Sigmoid colon (tissue), 7 donors: ENCODE measurements around the gene NANOG. TPM values are rescaled to one million over a fixed set of nuclear protein-coding genes. Genes with fewer than 3 reads are reported as not detected.
"Not testable (repeated sequence)": the region's sequence is repeated elsewhere in the genome, so short reads cannot be mapped to it uniquely, and the experiment has no call there.

Source experiments
- DNase-seq: peaks from one replicate; pipeline ENCODE4 v3.0.0-alpha.2; 2019
- H3K27ac ChIP-seq, 4 donors: fragments of 200-600 bp; sonication (generic); one replicate each; pipeline ENCODE4 v1.5.1; 2016 to 2019; ENCODE audit warnings: mild to moderate bottlenecking in 1 of 4
- H3K27me3 ChIP-seq, 3 donors: fragments of 200-600 bp; sonication (generic); one replicate each; pipeline ENCODE4 v1.5.1; 2019; ENCODE audit warnings: mild to moderate bottlenecking in 1 of 3
- H3K36me3 ChIP-seq, 4 donors: fragments of 200-600 bp; sonication (generic); one replicate each; pipeline ENCODE4 v1.5.1; 2016 to 2019
- H3K4me1 ChIP-seq, 4 donors: fragments of 200-600 bp; sonication (generic); one replicate each; pipeline ENCODE4 v1.5.1; 2017 to 2019
- H3K4me3 ChIP-seq, 4 donors: fragments of 200-600 bp; sonication (generic); one replicate each; pipeline ENCODE4 v1.5.1; 2017 to 2019; ENCODE audit warnings: mild to moderate bottlenecking in 2 of 4, moderate library complexity in 1 of 4
- H3K9me3 ChIP-seq, 4 donors: fragments of 200-600 bp in 3 of 4; sonication (generic) in 3 of 4; one replicate each; pipeline versions ENCODE4 v1.5.1 to v1.6.1; 2013 to 2019
- EP300 ChIP-seq, 4 donors: sonication (generic); formaldehyde crosslinking; IDR thresholded peaks; one replicate each; pipeline ENCODE4 v1.6.1; 2017; ENCODE audit warnings: antibody characterized with exemption in 4 of 4
- POLR2A ChIP-seq, 2 donors: fragments of 450-650 bp; IDR thresholded peaks; one replicate each; pipeline ENCODE4 v1.6.1; 2016; ENCODE audit warnings: antibody characterized with exemption in 2 of 2, mild to moderate bottlenecking in 2 of 2, moderate library complexity in 2 of 2
- POLR2AphosphoS5 ChIP-seq, 4 donors: sonication (generic); formaldehyde crosslinking; IDR thresholded peaks; one replicate each; pipeline ENCODE4 v1.6.1; 2017; ENCODE audit warnings: antibody characterized with exemption in 4 of 4
- WGBS, 2 donors: extraction: QIAGEN DNeasy Blood & Tissue Kit; methylation state at CpG; one replicate each; pipeline ENCODE4 v1.1.7; 2013; 5-methylcytosine and 5-hydroxymethylcytosine counted together
- intact Hi-C: fragments of 100-400 bp; cut with DNase I; formaldehyde crosslinking; loops from one replicate; pipeline ENCODE4 v1.15.1; 2023
- polyA plus RNA-seq, 3 donors: library from polyadenylated mRNA; stranded (reverse); fragments of 200-250 nt; gene quantifications; one replicate each; pipeline ENCODE4 v1.2.3, GENCODE V29; 2013
- total RNA-seq, 4 donors: library from RNA; depleted of rRNA; stranded (reverse); fragments of >200 nt; gene quantifications; one replicate each; pipeline ENCODE4 v1.1.0, GENCODE V29; 2016
- TF ChIP-seq, protein P1 (sequence below), 4 experiments: fragments of 450-650 bp in 3 of 4; fragments of 200-600 bp in 1 of 4; IDR thresholded peaks; one replicate each; pipeline ENCODE4 v1.5.1; 2016 to 2019; ENCODE audit warnings: antibody characterized with exemption in 4 of 4, mild to moderate bottlenecking in 3 of 4, moderate library complexity in 2 of 4
- donor health status: healthy with polysubstance abuse.
- donor health status: Bipolar disorder and iron deficiency.
- donor health status: healthy.

The NANOG gene
- total and polyA plus RNA-seq, 7 donors: under 0.01 to 0.28 (median under 0.01) TPM; not detected in 4

DNA sequence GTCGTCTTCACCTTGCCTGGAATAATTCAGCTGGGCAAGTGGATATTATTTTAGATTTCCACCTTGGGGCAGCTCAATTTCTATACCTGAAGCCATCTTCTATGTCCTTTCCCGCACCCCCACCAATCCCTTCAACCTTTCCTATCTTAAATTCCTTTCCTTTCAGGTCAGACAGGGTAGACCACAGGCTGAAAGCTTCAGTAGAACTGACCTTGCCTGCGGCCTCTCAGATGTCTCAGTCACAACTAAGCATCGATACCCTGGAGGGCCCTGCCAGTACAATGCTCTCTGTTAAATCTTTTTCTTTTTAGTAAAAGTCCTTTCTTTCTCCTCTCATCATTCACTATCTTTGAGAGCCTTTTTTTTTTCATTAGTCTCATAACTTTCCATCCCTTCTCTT lies 44.6 kb downstream of the NANOG start:
- WGBS, 2 donors: 81 to 88% methylated on average over 4 of the region's 4 CpGs
- no peaks in the 10 kb centered on the region for H3K36me3 ChIP-seq
- no peak for DNase-seq
- intact Hi-C loops: no loop called here
- H3K27ac ChIP-seq: no peak overlapping the region
- H3K4me3 ChIP-seq: no peak overlapping the region
- TF ChIP-seq, protein P1, sequence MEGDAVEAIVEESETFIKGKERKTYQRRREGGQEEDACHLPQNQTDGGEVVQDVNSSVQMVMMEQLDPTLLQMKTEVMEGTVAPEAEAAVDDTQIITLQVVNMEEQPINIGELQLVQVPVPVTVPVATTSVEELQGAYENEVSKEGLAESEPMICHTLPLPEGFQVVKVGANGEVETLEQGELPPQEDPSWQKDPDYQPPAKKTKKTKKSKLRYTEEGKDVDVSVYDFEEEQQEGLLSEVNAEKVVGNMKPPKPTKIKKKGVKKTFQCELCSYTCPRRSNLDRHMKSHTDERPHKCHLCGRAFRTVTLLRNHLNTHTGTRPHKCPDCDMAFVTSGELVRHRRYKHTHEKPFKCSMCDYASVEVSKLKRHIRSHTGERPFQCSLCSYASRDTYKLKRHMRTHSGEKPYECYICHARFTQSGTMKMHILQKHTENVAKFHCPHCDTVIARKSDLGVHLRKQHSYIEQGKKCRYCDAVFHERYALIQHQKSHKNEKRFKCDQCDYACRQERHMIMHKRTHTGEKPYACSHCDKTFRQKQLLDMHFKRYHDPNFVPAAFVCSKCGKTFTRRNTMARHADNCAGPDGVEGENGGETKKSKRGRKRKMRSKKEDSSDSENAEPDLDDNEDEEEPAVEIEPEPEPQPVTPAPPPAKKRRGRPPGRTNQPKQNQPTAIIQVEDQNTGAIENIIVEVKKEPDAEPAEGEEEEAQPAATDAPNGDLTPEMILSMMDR (IDR thresholded peaks at IDR 0.05): no peak
- no peak for TF ChIP-seq POLR2A (IDR thresholded peaks at IDR 0.05)
- TF ChIP-seq POLR2AphosphoS5 (IDR thresholded peaks at IDR 0.05): no peak
- no peak for TF ChIP-seq EP300 (IDR thresholded peaks at IDR 0.05)
- no peaks in the 10 kb centered on the region for H3K9me3 ChIP-seq
- H3K27me3 ChIP-seq: no peaks in the 10 kb centered on the region
- no peaks in the 10 kb centered on the region for H3K4me1 ChIP-seq

DNA sequence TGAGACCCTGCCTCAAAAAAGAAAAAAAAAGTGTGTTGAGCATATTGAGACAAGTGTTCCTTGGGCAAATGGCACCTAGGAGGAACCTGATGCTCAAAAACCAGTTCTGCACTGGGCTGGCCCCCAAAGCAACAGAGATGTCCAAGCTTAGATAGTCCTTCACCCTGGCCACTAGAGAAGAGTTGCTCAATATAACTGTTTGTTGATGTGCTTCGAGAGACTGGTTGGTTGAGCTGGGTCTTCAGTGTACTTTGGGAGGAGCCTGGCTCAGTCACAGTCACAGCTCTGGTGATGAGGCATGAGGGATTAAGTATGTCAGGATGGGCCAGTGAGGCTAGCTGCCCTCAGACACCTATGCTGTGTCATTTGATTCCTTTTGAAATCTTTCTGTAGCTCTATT lies 45.5 kb downstream of the NANOG start:
- H3K4me3 ChIP-seq: no peak overlapping the region
- H3K36me3 ChIP-seq: no peaks in the 10 kb centered on the region
- TF ChIP-seq POLR2A (IDR thresholded peaks at IDR 0.05) (no peak), EP300 (IDR thresholded peaks at IDR 0.05) (no peak), POLR2AphosphoS5 (IDR thresholded peaks at IDR 0.05) (no peak)
- TF ChIP-seq, protein P1 (IDR thresholded peaks at IDR 0.05): no peak
- no peaks in the 10 kb centered on the region for H3K27me3 ChIP-seq
- no peaks in the 10 kb centered on the region for H3K4me1 ChIP-seq
- no peak overlapping the region for H3K27ac ChIP-seq
- intact Hi-C loops: no loop called here
- no peaks in the 10 kb centered on the region for H3K9me3 ChIP-seq
- DNase-seq: no peak
- WGBS, 2 donors: 50 to 74% methylated on average over 1 of the region's 1 CpG

DNA sequence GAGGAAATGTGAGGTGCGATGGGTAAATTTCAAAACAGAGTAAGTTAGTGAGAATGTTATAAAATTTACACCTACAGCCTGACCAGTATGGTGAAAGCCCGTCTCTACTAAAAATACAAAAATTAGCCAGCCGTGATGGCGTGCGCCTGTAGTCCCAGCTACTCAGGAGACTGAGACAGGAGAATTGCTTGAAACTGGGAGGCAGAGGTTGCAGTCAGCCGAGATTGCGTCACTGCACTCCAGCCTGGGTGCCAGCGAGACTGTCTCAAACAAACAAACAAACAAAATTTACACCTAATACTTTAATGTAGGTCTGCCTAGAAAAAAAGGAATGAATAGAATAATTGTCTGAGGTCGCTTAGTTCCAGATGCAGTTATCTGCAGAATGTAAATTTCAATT lies 45.9 kb downstream of the NANOG start:
- Histone ChIP-seq H3K27ac (no peak overlapping the region), H3K4me3 (no peak overlapping the region), H3K27me3 (no peaks in the 10 kb centered on the region), H3K4me1 (no peaks in the 10 kb centered on the region), H3K36me3 (no peaks in the 10 kb centered on the region), H3K9me3 (no peaks in the 10 kb centered on the region)
- TF ChIP-seq, protein P1 (IDR thresholded peaks at IDR 0.05): no peak
- TF ChIP-seq EP300 (IDR thresholded peaks at IDR 0.05): no peak
- no peak for TF ChIP-seq POLR2AphosphoS5 (IDR thresholded peaks at IDR 0.05)
- no peak for TF ChIP-seq POLR2A (IDR thresholded peaks at IDR 0.05)
- 65 to 75% methylated on average over 9 of the region's 9 CpGs for WGBS, 2 donors
- DNase-seq: no peak
- intact Hi-C loops: no loop called here

DNA sequence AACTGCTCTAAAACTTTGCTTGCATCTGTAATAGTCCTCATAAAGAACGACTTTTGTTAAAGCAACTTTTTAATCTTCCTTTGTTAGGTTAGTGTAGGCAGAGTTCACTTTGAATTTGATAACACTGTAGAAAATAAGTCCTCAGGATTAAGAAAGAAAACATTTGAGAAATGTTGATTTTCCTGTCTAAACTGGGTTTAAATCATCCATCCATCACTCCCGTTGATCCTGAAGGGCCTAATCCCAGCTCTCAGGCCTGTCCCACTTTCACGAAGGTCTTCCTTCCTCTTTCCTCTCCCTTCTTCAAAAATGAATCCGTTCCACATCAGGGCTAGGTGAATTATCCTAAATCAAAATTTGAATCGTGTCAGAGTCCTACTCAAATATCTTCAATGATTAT lies 46.6 kb downstream of the NANOG start:
- 49 to 68% methylated on average over 5 of the region's 5 CpGs for WGBS, 2 donors
- no peak overlapping the region for H3K4me3 ChIP-seq
- no peak for DNase-seq
- H3K36me3 ChIP-seq: no peaks in the 10 kb centered on the region
- intact Hi-C loops: no loop called here
- no peaks in the 10 kb centered on the region for H3K27me3 ChIP-seq
- H3K9me3 ChIP-seq: no peaks in the 10 kb centered on the region
- TF ChIP-seq POLR2AphosphoS5 (IDR thresholded peaks at IDR 0.05): no peak
- TF ChIP-seq POLR2A (IDR thresholded peaks at IDR 0.05): no peak
- no peak for TF ChIP-seq EP300 (IDR thresholded peaks at IDR 0.05)
- TF ChIP-seq, protein P1 (IDR thresholded peaks at IDR 0.05): no peak
- H3K27ac ChIP-seq: no peak overlapping the region
- no peaks in the 10 kb centered on the region for H3K4me1 ChIP-seq

DNA sequence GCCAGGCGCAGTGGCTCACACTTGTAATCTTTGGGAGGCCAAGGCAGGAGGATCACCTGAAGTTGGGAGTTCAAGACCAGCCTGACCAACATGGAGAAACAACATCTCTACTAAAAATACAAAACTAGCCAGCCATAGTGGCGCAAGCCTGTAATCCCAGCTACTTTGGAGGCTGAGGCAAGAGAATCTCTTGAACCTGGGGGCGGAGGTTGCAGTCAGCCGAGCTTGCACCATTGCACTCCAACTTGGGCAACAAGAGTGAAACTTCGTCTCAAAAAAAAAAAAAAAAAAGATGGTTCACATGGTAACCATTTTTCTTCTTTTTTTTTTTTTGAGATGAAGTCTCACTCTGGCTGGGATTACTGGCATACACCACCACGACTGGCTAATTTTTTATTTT lies 48.2 kb downstream of the NANOG start:
- no peaks in the 10 kb centered on the region for H3K27me3 ChIP-seq
- no peak overlapping the region for H3K27ac ChIP-seq
- H3K4me3 ChIP-seq: no peak overlapping the region
- no peak for TF ChIP-seq POLR2A (IDR thresholded peaks at IDR 0.05)
- no peak for TF ChIP-seq POLR2AphosphoS5 (IDR thresholded peaks at IDR 0.05)
- TF ChIP-seq, protein P1 (IDR thresholded peaks at IDR 0.05): no peak
- no peak for TF ChIP-seq EP300 (IDR thresholded peaks at IDR 0.05)
- no peak for DNase-seq
- no peaks in the 10 kb centered on the region for H3K4me1 ChIP-seq
- H3K9me3 ChIP-seq: no peaks in the 10 kb centered on the region
- H3K36me3 ChIP-seq: no peaks in the 10 kb centered on the region
- 80 to 84% methylated on average over 6 of the region's 6 CpGs for WGBS, 2 donors
- intact Hi-C loops: no loop called here

DNA sequence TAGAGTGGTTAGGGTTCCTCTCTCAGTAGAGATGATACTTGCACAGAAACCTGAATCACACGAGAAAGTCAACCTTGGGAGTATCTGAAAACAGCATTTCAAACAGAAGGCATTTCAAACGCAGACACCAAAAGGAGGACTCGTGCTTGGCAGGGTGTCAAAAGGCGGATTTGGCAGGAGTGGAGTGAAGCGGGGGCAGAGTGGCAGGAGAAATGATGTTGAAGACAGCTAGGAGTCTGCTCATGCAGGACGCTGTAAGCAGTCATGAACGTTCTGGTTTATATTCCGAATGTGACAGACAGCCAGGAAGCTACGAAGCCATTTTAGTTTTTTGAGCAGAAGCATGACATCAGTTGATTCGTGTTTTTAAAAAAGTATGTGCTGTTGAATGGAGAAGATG lies 50.0 kb downstream of the NANOG start:
- H3K36me3 ChIP-seq, intact Hi-C loops, H3K4me1 ChIP-seq, DNase-seq, H3K9me3 ChIP-seq, H3K27me3 ChIP-seq, H3K27ac ChIP-seq, H3K4me3 ChIP-seq: not testable (repeated sequence)
- 66 to 71% methylated on average over 9 of the region's 10 CpGs for WGBS, 2 donors

DNA sequence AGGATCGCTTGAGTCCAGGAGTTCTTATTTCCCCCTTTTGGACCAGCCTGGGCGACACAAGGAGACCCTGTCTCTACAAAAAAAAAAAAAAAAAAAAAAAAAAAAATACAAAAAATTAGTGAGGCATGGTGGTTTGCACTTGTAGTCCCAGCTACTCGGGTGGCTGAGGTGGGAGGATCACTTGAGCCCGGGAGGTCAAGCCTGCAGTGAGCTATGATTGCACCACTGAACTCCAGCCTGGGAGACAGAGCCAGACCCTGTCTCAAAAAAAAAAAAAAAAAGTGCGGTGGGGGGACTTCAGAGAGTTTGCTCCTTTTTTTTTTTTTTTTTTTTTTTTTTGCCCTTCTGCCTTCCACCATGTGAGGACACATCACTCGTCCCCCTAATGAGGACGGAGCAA lies 50.6 kb downstream of the NANOG start:
- H3K27ac ChIP-seq, H3K36me3 ChIP-seq, H3K27me3 ChIP-seq, intact Hi-C loops, H3K9me3 ChIP-seq, H3K4me3 ChIP-seq, H3K4me1 ChIP-seq, DNase-seq: not testable (repeated sequence)
- whole genome bisulfite sequencing, 2 donors: 83 to 88% methylated on average over 6 to 7 of the region's 7 CpGs

DNA sequence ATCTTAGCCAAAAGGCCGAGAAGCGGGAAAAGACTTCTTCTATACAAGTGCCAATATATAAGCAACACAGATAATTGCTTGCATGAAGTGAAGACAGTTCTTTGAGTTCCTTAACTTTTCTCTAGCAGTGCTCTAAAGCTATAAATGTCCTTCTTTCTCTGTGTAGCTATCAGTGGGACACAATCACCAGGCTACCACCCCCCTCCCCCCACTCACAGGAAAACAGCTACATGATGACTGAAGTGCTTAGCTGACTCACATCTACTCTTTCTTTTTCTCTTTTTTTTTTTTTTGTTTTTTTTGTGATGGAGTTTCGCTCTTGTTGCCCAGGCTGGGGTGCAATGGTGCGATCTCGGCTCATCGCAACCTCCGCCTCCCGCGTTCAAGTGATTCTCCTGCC lies 53.2 kb downstream of the NANOG start:
- H3K4me3 ChIP-seq, intact Hi-C loops, H3K27ac ChIP-seq, H3K27me3 ChIP-seq, H3K9me3 ChIP-seq, DNase-seq, H3K4me1 ChIP-seq, H3K36me3 ChIP-seq: not testable (repeated sequence)
- 89 to 95% methylated on average over 9 of the region's 9 CpGs for whole genome bisulfite sequencing, 2 donors
